Heart left ventricle (tissue), 16 donors: Measurements from ENCODE around the gene TPRA1. TPM values are rescaled to one million over a fixed set of nuclear protein-coding genes. Genes with fewer than 3 reads are reported as not detected.

Source experiments
- ATAC-seq, 4 donors: fragments of 200-7000 bp; cut with Tn5 transposase; one replicate each; pipeline ENCODE4 v1.9.1; 2020 to 2022; ENCODE audit warnings: moderate library complexity in 4 of 4, mild to moderate bottlenecking in 3 of 4, moderate number of reproducible peaks in 1 of 4
- DNase-seq, 5 donors: peaks; one replicate each; pipeline ENCODE4 v3.0.0-alpha.2; 2020
- H3K27ac ChIP-seq, 12 donors: fragments of 200-600 bp; sonication (generic) in 4 of 12; one replicate each; pipeline versions ENCODE4 v1.5.0 to v1.8.0; 2016 to 2022; ENCODE audit warnings: mild to moderate bottlenecking in 2 of 12
- H3K27me3 ChIP-seq, 9 donors: fragments of 200-600 bp; sonication (generic) in 2 of 9; one replicate each; pipeline versions ENCODE4 v1.5.1 to v1.8.0; 2016 to 2022; ENCODE audit warnings: mild to moderate bottlenecking in 3 of 9
- H3K36me3 ChIP-seq, 9 donors: fragments of 200-600 bp; sonication (generic) in 2 of 9; one replicate each; pipeline versions ENCODE4 v1.5.0 to v1.8.0; 2018 to 2022; ENCODE audit warnings: mild to moderate bottlenecking in 2 of 9
- H3K4me1 ChIP-seq, 12 donors: fragments of 200-600 bp; sonication (generic) in 4 of 12; one replicate each; pipeline versions ENCODE4 v1.5.0 to v1.8.0; 2016 to 2022; ENCODE audit warnings: mild to moderate bottlenecking in 3 of 12
- H3K4me3 ChIP-seq, 12 donors: fragments of 200-600 bp; sonication (generic) in 4 of 12; one replicate each; pipeline versions ENCODE4 v1.5.0 to v1.8.0; 2017 to 2022; ENCODE audit warnings: mild to moderate bottlenecking in 9 of 12, moderate library complexity in 4 of 12
- H3K9me3 ChIP-seq, 12 donors: fragments of 200-600 bp; sonication (generic) in 4 of 12; one replicate each; pipeline versions ENCODE4 v1.5.0 to v1.8.0; 2016 to 2022; ENCODE audit warnings: mild to moderate bottlenecking in 1 of 12
- CTCF ChIP-seq, 12 donors: fragments of 200-600 bp; sonication (generic) in 4 of 12; IDR thresholded peaks; one replicate each; pipeline versions ENCODE4 v1.5.0 to v1.8.0; 2018 to 2022; ENCODE audit warnings: antibody characterized with exemption in 12 of 12, mild to moderate bottlenecking in 5 of 12
- POLR2A ChIP-seq, 2 donors: fragments of 450-650 bp; IDR thresholded peaks; one replicate each; pipeline ENCODE4 v1.6.1; 2017; ENCODE audit warnings: antibody characterized with exemption in 2 of 2, mild to moderate bottlenecking in 2 of 2, moderate library complexity in 2 of 2
- WGBS, 4 donors: extraction: QIAGEN DNeasy Blood & Tissue Kit in 2 of 4; methylation state at CpG; one replicate each; pipeline versions ENCODE4 v1.1.5 to v1.1.7; 2013 to 2018; 5-methylcytosine and 5-hydroxymethylcytosine counted together
- intact Hi-C, 10 donors: fragments of 100-400 bp; cut with DNase I; formaldehyde crosslinking; loops; one replicate each; pipeline versions ENCODE4 v1.11.1 to v1.14.2; 2022
- polyA plus RNA-seq, 2 donors: library from polyadenylated mRNA; stranded (reverse); fragments of 200-250 nt; gene quantifications; one replicate each; pipeline ENCODE4 v1.2.3, GENCODE V29; 2013
- total RNA-seq, 9 donors: library from RNA; depleted of rRNA in 2 of 9; stranded (reverse); fragments of >200 nt in 2 of 9; fragmentation: NEBNext Ultra II Directional in 3 of 9; extraction: Animal tissue kit (Norgen Biotek cat#: 25700) in 3 of 9; gene quantifications; one replicate each; pipeline versions ENCODE4 v1.1.0 to v1.2.4, GENCODE V29; 2016 to 2023
- donor health status: ischemic (EF 13 %, LVEDD 7.1; RV severe dilation, severe dysfunction).
- donor health status: healthy with polysubstance abuse.
- donor health status: DM: no; HTN: yes; CAD: no.
- donor health status: DM: no; HTN: no; CAD: no.
- donor health status: ischemic (EF 25% LVEDD 6.9; RV normal size, moderate dysfunction).
- donor health status: ischemic (EF 25% LVEDD 5.7; RV mildly dilated, moderate dysfunction).
- donor health status: healthy.
- donor health status: DM: yes; HTN: yes; CAD: no.
- donor health status: ischemic (EF 35%, LVEDD 5.7; RV mildly dilated, moderate dysfunction).
- donor health status: nonischemic (EF 11% LVEDD 7.7; RV severe dilation, severe dysfunction).
- donor health status: DM: yes; HTN: yes; CAD: no.
- donor health status: PGD.
- donor health status: ischemic (EF 29% LVEDD 5.4; RV normal size, mild dysfunction).
- donor health status: nonischemic (EF 23%, LVEDD 6.1; RV moderate dilation, normal function).

TPRA1 gene
- total and polyA plus RNA-seq, 11 donors: 13.4 to 29.0 (median 20.4) TPM

DNA sequence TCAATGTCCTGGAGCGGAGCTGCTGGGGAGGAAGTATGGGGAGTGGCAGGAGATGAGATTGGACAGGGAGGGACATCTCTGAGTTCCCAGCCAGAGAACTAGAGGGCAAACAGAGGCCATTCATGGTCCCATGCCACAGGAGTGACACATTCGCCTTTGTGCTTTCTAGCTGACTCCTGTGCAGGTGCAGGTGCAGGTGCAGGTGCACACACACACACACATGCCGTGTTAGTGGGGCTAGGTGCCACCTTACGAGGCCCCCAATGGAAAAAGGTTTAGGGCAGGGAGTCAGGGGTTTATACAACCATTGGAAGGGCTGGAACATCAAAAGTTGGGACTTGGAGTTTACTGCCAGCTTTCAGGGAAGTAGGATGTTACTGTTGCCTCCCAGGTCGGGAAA, 52.0 kb downstream of the TPRA1 start:
- Histone ChIP-seq H3K9me3 (no peaks in the 10 kb centered on the region), H3K36me3 (no peaks in the 10 kb centered on the region), H3K27me3 (no peaks in the 10 kb centered on the region), H3K27ac (no peak overlapping the region), H3K4me1 (no peaks in the 10 kb centered on the region), H3K4me3 (no peak overlapping the region)
- ATAC-seq (no peak), DNase-seq (no peak)
- WGBS, 4 donors: 71 to 76% (median 73%) methylated on average over 5 of the region's 5 CpGs
- intact Hi-C loops: no loop called here
- no peak for TF ChIP-seq POLR2A (IDR thresholded peaks at IDR 0.05)
- TF ChIP-seq CTCF (IDR thresholded peaks at IDR 0.05): no peak

GRCh38 chr3:127536830-127537812, 53.4 kb downstream of the TPRA1 start:
- 75 to 86% (median 84%) methylated on average over 13 to 22 of the region's 22 CpGs for WGBS, 4 donors
- Histone ChIP-seq H3K36me3 (no peaks in the 10 kb centered on the region), H3K4me1 (no peaks in the 10 kb centered on the region), H3K4me3 (no peak overlapping the region), H3K27me3 (no peaks in the 10 kb centered on the region), H3K27ac (no peak overlapping the region), H3K9me3 (no peaks in the 10 kb centered on the region)
- ATAC-seq (no peak), DNase-seq (no peak)
- intact Hi-C loops: no loop called here
- TF ChIP-seq CTCF (IDR thresholded peaks at IDR 0.05) (no peak), POLR2A (IDR thresholded peaks at IDR 0.05) (no peak)

- DNase-seq: no peak
- ATAC-seq: no peak
- intact Hi-C loops: no loop called here
These were observed 54.4 kb downstream of the TPRA1 start for GRCh38 chr3:127535901-127536829.

More at GRCh38 chr3:127535901-127536829, 54.4 kb downstream of the TPRA1 start:
- WGBS, 4 donors: 76 to 86% (median 78%) methylated on average over 14 to 18 of the region's 18 CpGs
- Histone ChIP-seq H3K4me1 (no peaks in the 10 kb centered on the region), H3K36me3 (no peaks in the 10 kb centered on the region), H3K27ac (no peak overlapping the region), H3K4me3 (no peak overlapping the region), H3K27me3 (no peaks in the 10 kb centered on the region), H3K9me3 (no peaks in the 10 kb centered on the region)
- TF ChIP-seq POLR2A (IDR thresholded peaks at IDR 0.05): no peak
- TF ChIP-seq CTCF (IDR thresholded peaks at IDR 0.05): no peak
